NCI-H1436 treated with DMSO at 0.1 percent for 48 hours (cell line): ENCODE data around the gene TBATA.

ENCODE experiments used
- DNase-seq: peaks from one replicate; lab custom pipeline; 2025; lab: John Stamatoyannopoulos, UW

TBATA gene

GRCh38 chr10:70742537-70743429 lies 42.4 kb downstream of the TBATA start:
- no peak for DNase-seq

GRCh38 chr10:70740406-70741288 lies 44.5 kb downstream of the TBATA start:
- no peak for DNase-seq

GRCh38 chr10:70738761-70739121 lies 46.4 kb downstream of the TBATA start:
- no peak for DNase-seq

GRCh38 chr10:70738006-70738760 lies 47.0 kb downstream of the TBATA start:
- DNase-seq = no peak

GRCh38 chr10:70737250-70737649 lies 47.9 kb downstream of the TBATA start:
- no peak for DNase-seq

- no peak for DNase-seq
Observed at GRCh38 chr10:70736525-70736924, 48.7 kb downstream of the TBATA start.

- DNase-seq = no peak
Observed at GRCh38 chr10:70735161-70735560, 50.0 kb downstream of the TBATA start.

GRCh38 chr10:70733051-70733450 lies 52.1 kb downstream of the TBATA start:
- no peak for DNase-seq

GRCh38 chr10:70732569-70732968 lies 52.6 kb downstream of the TBATA start:
- DNase-seq = no peak

- no peak for DNase-seq
Observed at GRCh38 chr10:70730955-70731354, 54.2 kb downstream of the TBATA start.

GRCh38 chr10:70729763-70730357 lies 55.3 kb downstream of the TBATA start:
- peak; percentile 46 for DNase-seq

GRCh38 chr10:70728328-70728727 lies 56.8 kb downstream of the TBATA start:
- DNase-seq = no peak

- DNase-seq = no peak
Observed at GRCh38 chr10:70726909-70727495, 58.2 kb downstream of the TBATA start.

- no peak for DNase-seq
Observed at GRCh38 chr10:70723771-70724170, 61.4 kb downstream of the TBATA start.

- DNase-seq = no peak
Observed at GRCh38 chr10:70722820-70723424, 62.3 kb downstream of the TBATA start.
